Head of caudate nucleus (tissue), 42 donors: Measurements from ENCODE around the gene CD226.
"Not testable (repeated sequence)": the region's sequence is repeated elsewhere in the genome, so short reads cannot be mapped to it uniquely, and the experiment has no call there.

Experiments used
- DNase-seq, 42 donors: peaks; one replicate each; pipeline versions ENCODE4 v3.0.0 to v3.0.0-alpha.2; 2020 to 2021; ENCODE audit warnings: mixed read lengths in 7 of 42
- intact Hi-C: fragments of 100-400 bp; cut with DNase I; formaldehyde crosslinking; loops from one replicate; pipeline ENCODE4 v1.15.0; 2022

Gene CD226

DNA sequence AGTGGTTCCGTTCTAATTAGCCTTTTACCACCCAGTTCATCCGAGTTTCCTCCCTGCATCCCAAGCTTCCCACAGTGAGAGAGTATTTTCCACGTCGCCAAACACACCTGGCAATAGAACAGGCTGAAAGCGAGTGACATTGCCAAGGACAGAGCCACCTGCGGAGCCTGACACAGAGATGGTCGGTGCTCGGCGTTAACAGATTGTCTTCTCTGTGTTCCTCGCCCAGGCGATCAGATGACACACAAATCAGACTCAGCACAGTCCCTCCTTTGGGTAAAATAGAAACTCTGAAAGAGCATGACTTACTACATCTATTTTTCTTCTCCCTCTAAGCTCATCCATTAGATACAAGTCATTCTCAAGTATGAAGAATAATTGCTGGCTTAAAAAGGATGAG lies 107.7 kb downstream of the CD226 start:
- no peak for DNase-seq
- intact Hi-C loops = no loop called here

- intact Hi-C loops = no loop called here
- DNase-seq = no peak
Measured at GRCh38 chr18:69839497-69839896, 108.2 kb downstream of the CD226 start.

DNA sequence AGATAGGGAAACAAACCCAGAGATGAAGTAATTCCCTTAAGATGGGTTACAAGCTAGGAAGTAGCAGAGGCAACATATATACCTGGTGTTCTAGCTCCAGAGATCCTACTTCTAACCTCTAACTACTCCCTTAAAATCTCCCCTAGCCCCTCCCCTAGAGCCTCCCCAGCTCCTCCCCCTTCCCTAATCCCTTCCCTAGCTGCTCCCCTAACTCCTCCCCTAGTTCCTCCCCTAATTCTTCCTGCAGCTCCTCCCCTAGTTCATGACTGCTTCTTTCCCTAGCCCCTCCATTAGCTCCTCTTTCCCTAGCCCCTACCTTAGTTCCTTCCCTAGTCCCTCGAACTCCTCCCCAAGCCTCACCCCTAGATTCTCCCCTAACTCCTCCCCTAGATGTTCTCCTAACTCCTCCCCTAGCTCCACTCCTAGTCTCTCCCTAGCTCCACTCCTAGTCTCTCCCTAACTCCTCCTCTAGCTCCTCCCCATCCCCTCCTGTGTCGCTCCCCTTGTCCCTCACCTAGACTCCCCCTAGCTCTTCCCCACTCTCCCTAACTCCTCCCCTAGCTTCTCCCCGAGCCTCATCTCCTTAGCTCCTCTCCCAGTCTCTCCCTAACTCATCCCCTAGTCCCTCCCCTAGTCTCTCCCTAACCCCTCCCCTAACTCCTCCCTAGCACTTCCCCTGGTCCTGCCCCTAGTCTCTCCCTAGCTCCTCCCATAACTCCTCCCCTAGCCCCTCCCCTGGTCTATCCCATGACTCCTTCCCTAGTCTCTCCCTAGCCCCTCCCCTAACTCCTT lies 108.9 kb downstream of the CD226 start:
- no peak for DNase-seq
- intact Hi-C loops = no loop called here

DNA sequence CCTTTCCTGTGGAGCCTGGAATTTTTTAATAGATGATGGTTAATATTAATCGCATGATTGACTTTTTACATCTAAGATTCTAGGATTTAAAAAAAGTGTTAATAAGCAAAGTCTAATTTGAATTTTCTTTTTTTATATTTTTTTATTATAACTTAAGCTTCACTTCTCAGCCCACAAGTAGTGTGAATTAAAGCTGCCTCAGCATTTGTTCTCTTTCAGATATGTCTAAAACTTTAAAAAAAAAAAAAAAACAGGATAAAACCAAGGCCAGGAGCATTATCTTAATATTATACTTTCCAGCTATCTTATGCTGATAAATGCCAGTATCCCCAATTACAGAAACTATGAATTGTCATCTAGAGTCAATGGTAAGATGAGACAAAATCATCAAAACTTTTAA lies 109.7 kb downstream of the CD226 start:
- DNase-seq = no peak
- intact Hi-C loops = no loop called here

GRCh38 chr18:69834980-69835379 lies 112.7 kb downstream of the CD226 start:
- intact Hi-C loops, DNase-seq: not testable (repeated sequence)

DNA sequence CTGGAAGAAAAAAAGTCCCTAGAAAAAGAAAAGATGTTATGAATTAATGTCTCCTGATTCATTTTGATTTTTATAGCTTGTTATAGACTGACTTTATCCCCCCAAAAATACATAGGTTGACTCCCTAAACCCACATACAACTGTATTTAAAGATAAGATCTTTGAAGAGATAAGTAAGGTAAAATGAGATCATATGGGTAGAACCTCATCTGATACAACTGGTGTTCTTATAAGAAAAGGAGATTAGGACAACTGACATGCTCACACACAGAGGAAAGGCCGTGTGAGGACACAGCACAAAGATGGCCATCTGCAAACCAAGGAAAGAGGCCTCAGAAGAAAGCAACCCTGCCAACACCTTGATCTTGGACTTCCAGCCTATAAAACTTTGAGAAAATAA lies 117.5 kb downstream of the CD226 start:
- intact Hi-C loops = no loop called here
- DNase-seq = no peak

- DNase-seq = no peak
- intact Hi-C loops = no loop called here
Measured at GRCh38 chr18:69820538-69820937, 127.1 kb downstream of the CD226 start.

GRCh38 chr18:69819460-69819859 lies 128.2 kb downstream of the CD226 start:
- intact Hi-C loops = no loop called here
- DNase-seq = no peak

GRCh38 chr18:69817335-69817940 lies 130.2 kb downstream of the CD226 start:
- DNase-seq = no peak
- intact Hi-C loops = no loop called here

DNA sequence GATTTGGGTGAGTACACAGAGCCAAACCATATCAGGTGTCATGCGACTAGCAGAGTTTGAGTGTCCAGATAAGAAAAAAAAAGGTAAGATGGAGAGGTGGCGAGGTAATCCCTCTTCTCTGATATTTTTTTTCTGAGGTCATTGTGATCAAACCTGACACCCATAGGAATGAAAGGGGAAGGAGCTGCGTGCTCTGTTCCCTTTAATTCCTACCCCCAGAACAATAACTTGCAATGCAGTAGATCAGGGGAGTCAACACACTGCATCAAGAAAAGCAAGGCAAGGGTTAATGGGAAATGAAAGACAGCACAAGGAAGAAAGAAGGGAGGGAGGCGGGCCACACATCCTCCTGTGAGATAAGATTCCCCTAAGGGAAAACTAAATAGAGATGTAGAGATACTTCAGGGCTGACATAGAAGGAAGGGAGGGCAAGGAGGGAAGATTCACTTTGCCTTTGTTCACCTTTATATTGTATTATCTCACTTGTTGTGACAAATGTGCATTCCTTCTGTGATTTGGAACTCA lies 132.8 kb downstream of the CD226 start:
- DNase-seq = no peak
- intact Hi-C loops = no loop called here

GRCh38 chr18:69813559-69813958 lies 134.1 kb downstream of the CD226 start:
- intact Hi-C loops = no loop called here
- DNase-seq = no peak

DNA sequence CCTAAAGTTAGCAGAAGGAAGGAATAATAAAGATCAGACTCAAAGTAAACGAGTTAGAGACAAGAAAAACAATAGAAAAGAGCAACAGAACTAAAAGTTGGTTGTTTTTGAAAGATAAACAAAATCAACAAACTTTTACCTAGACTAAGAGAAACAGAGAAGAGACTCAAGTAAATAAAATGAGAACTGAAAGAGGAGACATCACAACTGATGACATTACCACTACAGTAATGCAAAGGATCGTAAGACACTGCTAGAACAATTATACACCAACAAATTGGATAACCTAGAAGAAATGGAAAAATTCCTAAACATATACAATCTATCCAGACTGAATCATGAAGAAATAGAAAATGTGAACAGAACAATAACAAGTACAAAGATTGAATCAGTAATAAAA lies 139.3 kb downstream of the CD226 start:
- intact Hi-C loops = no loop called here
- no peak for DNase-seq

GRCh38 chr18:69804776-69805501 lies 142.7 kb downstream of the CD226 start:
- intact Hi-C loops = no loop called here
- DNase-seq = no peak
